Thyroid gland (tissue), 4 donors: ENCODE measurements around the gene WBP11. TPM values are rescaled to one million over a fixed set of nuclear protein-coding genes. Genes with fewer than 3 reads are reported as not detected.

ENCODE experiments used
- DNase-seq, 2 donors: peaks; one replicate each; pipeline ENCODE4 v3.0.0-alpha.2; 2019
- H3K27ac ChIP-seq, 3 donors: fragments of 200-600 bp; sonication (generic); 1 replicate in 2 of 3; 2 replicates in 1 of 3; pipeline ENCODE4 v1.5.1; 2016 to 2019; ENCODE audit warnings: mild to moderate bottlenecking in 1 of 3, moderate library complexity in 1 of 3
- H3K27me3 ChIP-seq: fragments of 200-600 bp; sonication (generic); one replicate; pipeline ENCODE4 v1.5.1; 2019
- H3K36me3 ChIP-seq, 2 donors: fragments of 200-600 bp; sonication (generic); one replicate each; pipeline ENCODE4 v1.5.1; 2016 to 2019
- H3K4me1 ChIP-seq, 2 donors: fragments of 200-600 bp; sonication (generic); one replicate each; pipeline ENCODE4 v1.5.1; 2017 to 2019
- H3K4me3 ChIP-seq, 3 donors: fragments of 200-600 bp; sonication (generic); replicated peaks in 1 of 3; 1 replicate in 2 of 3; 2 replicates in 1 of 3; pipeline ENCODE4 v1.5.1; 2016; ENCODE audit warnings: mild to moderate bottlenecking in 1 of 3
- H3K9me3 ChIP-seq: fragments of 200-600 bp; sonication (generic); one replicate; pipeline ENCODE4 v1.5.1; 2017
- CTCF ChIP-seq, 6 experiments: fragments of 200-600 bp in 3 of 6; fragments of 450-650 bp in 3 of 6; sonication (generic) in 3 of 6; IDR thresholded peaks; one replicate each; pipeline ENCODE4 v1.5.1; 2016 to 2019; ENCODE audit warnings: antibody characterized with exemption in 6 of 6, mild to moderate bottlenecking in 2 of 6, inconsistent platforms in 1 of 6, moderate library complexity in 1 of 6
- POLR2A ChIP-seq, 2 donors: fragments of 450-650 bp; IDR thresholded peaks; one replicate each; pipeline ENCODE4 v1.6.1; 2017; ENCODE audit warnings: antibody characterized with exemption in 2 of 2, mild to moderate bottlenecking in 2 of 2, moderate library complexity in 1 of 2
- WGBS, 2 donors: methylation state at CpG; one replicate each; pipeline ENCODE4 v1.1.5; 2017; 5-methylcytosine and 5-hydroxymethylcytosine counted together
- intact Hi-C: fragments of 100-400 bp; cut with DNase I; formaldehyde crosslinking; loops from one replicate; pipeline ENCODE4 v1.15.1; 2023
- total RNA-seq, 4 donors: library from RNA; depleted of rRNA; stranded (reverse); fragments of >200 nt; gene quantifications; one replicate each; pipeline ENCODE4 v1.2.3, GENCODE V29; 2016

The WBP11 gene
- total RNA-seq, 4 donors from 2014 or later = 23.3 to 34.7 (median 29.6) TPM

GRCh38 chr12:14810953-14811483 lies 7.7 kb upstream of the WBP11 start:
- DNase-seq = peak; percentile 8 to 42
- TF ChIP-seq CTCF (IDR thresholded peaks at IDR 0.05) (peak in 2 of 6 experiments; percentile 18 to 28), POLR2A (IDR thresholded peaks at IDR 0.05) (no peak)
- WGBS, 2 donors = 39 to 50% methylated on average over 1 of the region's 1 CpG
- H3K4me3 ChIP-seq = no peak overlapping the region
- peaks cover 8 to 10% of the 10 kb centered on the region in 2 donors for H3K4me1 ChIP-seq
- no peaks in the 10 kb centered on the region for H3K36me3 ChIP-seq
- H3K27me3 ChIP-seq = no peaks in the 10 kb centered on the region
- no peaks in the 10 kb centered on the region for H3K9me3 ChIP-seq
- intact Hi-C loops = no loop called here
- H3K27ac ChIP-seq = peak overlapping the region; percentile 53 to 75 (median 69)

DNA sequence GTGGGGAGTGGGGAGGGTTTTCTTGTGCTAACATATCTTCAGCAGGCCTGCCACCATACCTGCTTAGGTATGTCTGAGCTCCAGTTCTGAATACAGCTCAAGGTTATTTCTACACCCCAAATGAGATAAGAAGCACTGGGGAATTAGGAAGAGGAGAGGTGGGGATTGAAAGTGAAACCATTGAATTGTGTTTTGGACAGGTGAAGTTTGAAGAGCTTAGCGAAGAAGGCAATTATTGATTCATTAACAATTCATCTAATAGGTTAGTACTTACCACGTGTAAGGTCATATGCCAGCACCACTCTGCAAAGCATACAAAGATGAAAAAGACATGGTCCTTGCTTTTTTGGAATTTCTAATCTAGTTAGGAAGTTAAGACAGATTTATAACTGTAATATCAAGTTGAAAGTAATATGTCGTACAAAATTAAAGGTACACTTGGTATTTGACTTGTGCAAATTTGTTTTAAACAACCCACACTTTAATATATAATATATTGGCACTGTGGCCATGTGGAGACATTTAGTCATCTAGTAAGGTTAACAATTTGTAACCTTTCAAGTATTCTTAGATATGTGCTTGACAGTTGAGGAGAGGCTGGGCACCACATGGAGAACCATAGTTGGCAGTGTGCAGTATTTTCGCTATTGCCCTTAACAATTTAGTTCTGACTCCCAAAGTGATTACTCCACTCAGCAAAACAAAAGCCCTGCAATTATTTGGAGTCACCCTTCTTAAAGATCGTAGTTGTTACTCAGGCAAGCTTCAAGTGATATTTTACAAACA lies 7.1 kb upstream of the WBP11 start:
- 50 to 53% methylated on average over 5 of the region's 5 CpGs for WGBS, 2 donors
- Histone ChIP-seq H3K36me3 (no peaks in the 10 kb centered on the region), H3K27ac (peak overlapping the region; percentile 54 to 75 (median 69)), H3K4me1 (peaks cover 8 to 10% of the 10 kb centered on the region in 2 donors), H3K9me3 (no peaks in the 10 kb centered on the region), H3K27me3 (no peaks in the 10 kb centered on the region), H3K4me3 (no peak overlapping the region)
- peak; percentile 40 to 44 for DNase-seq
- no peak for TF ChIP-seq POLR2A (IDR thresholded peaks at IDR 0.05)
- no peak for TF ChIP-seq CTCF (IDR thresholded peaks at IDR 0.05)
- intact Hi-C loops = no loop called here

GRCh38 chr12:14803830-14804160 lies 517 bp upstream of the WBP11 start:
- H3K9me3 ChIP-seq = no peaks in the 10 kb centered on the region
- peak overlapping the region; percentile 26 to 97 (median 27) for H3K4me3 ChIP-seq
- no peaks in the 10 kb centered on the region for H3K27me3 ChIP-seq
- H3K27ac ChIP-seq = peak overlapping the region; percentile 38 to 91 (median 88)
- peaks cover 7 to 17% of the 10 kb centered on the region in 2 donors for H3K4me1 ChIP-seq
- intact Hi-C loops = no loop called here
- TF ChIP-seq POLR2A (IDR thresholded peaks at IDR 0.05) = no peak
- TF ChIP-seq CTCF (IDR thresholded peaks at IDR 0.05) = no peak
- WGBS, 2 donors = 0 to 1% methylated on average over 12 of the region's 12 CpGs
- no peak for DNase-seq
- H3K36me3 ChIP-seq = peaks cover 3 to 9% of the 10 kb centered on the region in 2 donors

DNA sequence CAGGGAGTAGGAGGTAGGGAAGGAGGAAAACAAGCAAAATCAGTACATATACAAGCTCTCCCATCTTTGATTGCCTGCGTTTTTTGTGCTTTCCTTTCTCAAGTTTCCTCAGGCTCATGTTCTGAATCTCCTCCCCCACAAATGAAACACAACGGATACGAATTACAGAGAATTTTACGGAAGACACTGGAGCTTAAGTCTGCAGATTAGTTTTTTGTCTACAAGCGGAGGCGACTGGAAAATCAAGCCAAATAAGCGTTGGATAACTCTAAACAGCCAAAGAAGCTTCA lies 612 bp downstream of the WBP11 start:
- 1 to 2% methylated on average over 7 of the region's 7 CpGs for WGBS, 2 donors
- DNase-seq = no peak
- intact Hi-C loops = no loop called here

More for the DNA sequence above, 612 bp downstream of the WBP11 start:
- peaks cover 12 to 17% of the 10 kb centered on the region in 2 donors for H3K36me3 ChIP-seq
- TF ChIP-seq CTCF (IDR thresholded peaks at IDR 0.05) (no peak), POLR2A (IDR thresholded peaks at IDR 0.05) (no peak)
- peak overlapping the region; percentile 96 to 98 (median 97) for H3K4me3 ChIP-seq
- H3K27ac ChIP-seq = peak overlapping the region; percentile 79 to 91 (median 85)
- H3K9me3 ChIP-seq = no peaks in the 10 kb centered on the region
- H3K4me1 ChIP-seq = peaks cover 7 to 17% of the 10 kb centered on the region in 2 donors
- no peaks in the 10 kb centered on the region for H3K27me3 ChIP-seq
